ENCODE measurements around the gene EIF3C.
"Not testable (repeated sequence)": the region's sequence is repeated elsewhere in the genome, so short reads cannot be mapped to it uniquely, and the experiment has no call there.

Gene EIF3C

GRCh38 chr16:28746618-28747350, 35.5 kb downstream of the EIF3C start:
- DNase-seq (ENCODE audit: low read depth in 2 of 2): not testable (repeated sequence)

GRCh38 chr16:28749997-28750465, 38.8 kb downstream of the EIF3C start:
- not testable (repeated sequence) for DNase-seq (ENCODE audit: low read depth in 2 of 2)

- not testable (repeated sequence) for DNase-seq (ENCODE audit: low read depth in 2 of 2)
Measured at GRCh38 chr16:28750469-28751067, 39.3 kb downstream of the EIF3C start.

DNA sequence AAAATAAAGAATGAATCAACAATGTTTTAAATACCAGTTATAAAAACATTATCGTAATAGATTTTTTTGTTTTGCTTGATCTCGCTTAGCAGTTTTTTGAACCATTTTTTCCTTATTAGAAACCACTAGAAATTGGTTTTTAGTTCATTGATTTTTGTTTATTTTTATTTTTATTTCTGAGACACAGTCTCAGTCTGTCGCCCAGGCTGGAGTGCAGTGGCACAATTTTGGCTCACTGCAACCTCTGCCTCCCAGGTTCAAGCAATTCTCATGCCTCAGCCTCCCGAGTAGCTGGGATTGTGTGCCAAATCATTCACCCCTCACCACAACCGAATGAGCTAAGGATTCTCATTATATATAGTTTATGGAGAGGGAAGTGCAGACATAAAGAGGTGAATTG, 40.2 kb downstream of the EIF3C start, which contains the start of gene NPIPB9:
Gene NPIPB9, plus strand, starts transcription at position 301 of the 400 bp plus-strand sequence.
- DNase-seq (ENCODE audit: low read depth in 2 of 2): not testable (repeated sequence)

GRCh38 chr16:28781697-28782096, 70.4 kb downstream of the EIF3C start:
- DNase-seq (ENCODE audit: low read depth in 2 of 2): not testable (repeated sequence)

DNA sequence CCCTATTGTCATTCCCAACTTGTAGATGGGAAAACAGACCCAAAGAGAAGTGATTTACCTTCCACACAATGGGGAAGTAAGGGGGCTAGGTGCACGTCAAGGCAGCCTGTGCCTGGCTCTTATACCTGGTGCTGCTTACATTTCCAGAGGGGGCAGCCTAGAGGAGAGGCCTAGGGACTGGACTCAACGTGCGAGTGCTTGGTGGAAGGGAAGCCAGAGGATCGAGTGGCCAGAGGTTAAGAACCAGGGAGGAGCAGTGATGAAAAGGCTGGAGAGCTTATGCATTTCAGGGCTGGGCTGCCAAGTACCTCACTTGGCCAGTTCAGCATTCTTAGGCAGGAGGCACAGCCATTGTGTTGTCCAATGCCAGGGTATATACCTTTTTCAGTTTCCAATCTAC, 71.1 kb downstream of the EIF3C start:
- not testable (repeated sequence) for DNase-seq (ENCODE audit: low read depth in 2 of 2)

Data from stimulated activated CD4-positive, alpha-beta T cell treated with anti-CD3 and anti-CD28 coated beads, Interleukin-12 subunit alpha, Interleukin-12 subunit beta, amount 100 ng/mL, for 24 hours (primary cell).